ENCODE measurements around the gene OR2C3.
"Not testable (repeated sequence)": the region's sequence is repeated elsewhere in the genome, so short reads cannot be mapped to it uniquely, and the experiment has no call there.

Gene OR2C3

GRCh38 chr1:247540581-247540980 lies 4.3 kb upstream of the OR2C3 start:
- Histone ChIP-seq H3K27me3 (ENCODE audit: insufficient read depth, low read length) (no peaks in the 10 kb centered on the region), H3K4me3 (ENCODE audit: low read length) (no peak overlapping the region), H3K9me3 (ENCODE audit: low read length) (no peaks in the 10 kb centered on the region), H3K4me1 (ENCODE audit: insufficient read depth, low read length) (no peaks in the 10 kb centered on the region), H2AFZ (ENCODE audit: low read depth, low read length) (no peak overlapping the region), H3K36me3 (ENCODE audit: insufficient read depth, low read length) (no peaks in the 10 kb centered on the region)

- Histone ChIP-seq H3K27me3 (ENCODE audit: insufficient read depth, low read length) (no peaks in the 10 kb centered on the region), H3K4me1 (ENCODE audit: insufficient read depth, low read length) (no peaks in the 10 kb centered on the region), H3K36me3 (ENCODE audit: insufficient read depth, low read length) (no peaks in the 10 kb centered on the region), H3K9me3 (ENCODE audit: low read length) (no peaks in the 10 kb centered on the region), H2AFZ (ENCODE audit: low read depth, low read length) (no peak overlapping the region), H3K4me3 (ENCODE audit: low read length) (no peak overlapping the region)
Measured at GRCh38 chr1:247539215-247539614, 3.0 kb upstream of the OR2C3 start.

- H3K36me3 ChIP-seq (ENCODE audit: insufficient read depth, low read length): no peaks in the 10 kb centered on the region
- no peaks in the 10 kb centered on the region for H3K4me1 ChIP-seq (ENCODE audit: insufficient read depth, low read length)
- no peaks in the 10 kb centered on the region for H3K9me3 ChIP-seq (ENCODE audit: low read length)
- H3K27me3 ChIP-seq (ENCODE audit: insufficient read depth, low read length): no peaks in the 10 kb centered on the region
- H3K4me3 ChIP-seq (ENCODE audit: low read length): no peak overlapping the region
- no peak overlapping the region for H2AFZ ChIP-seq (ENCODE audit: low read depth, low read length)
Measured at GRCh38 chr1:247538561-247538960, 2.3 kb upstream of the OR2C3 start.

- Histone ChIP-seq H3K9me3 (ENCODE audit: low read length) (no peaks in the 10 kb centered on the region), H3K36me3 (ENCODE audit: insufficient read depth, low read length) (no peaks in the 10 kb centered on the region), H3K27me3 (ENCODE audit: insufficient read depth, low read length) (no peaks in the 10 kb centered on the region), H2AFZ (ENCODE audit: low read depth, low read length) (no peak overlapping the region), H3K4me3 (ENCODE audit: low read length) (no peak overlapping the region), H3K4me1 (ENCODE audit: insufficient read depth, low read length) (no peaks in the 10 kb centered on the region)
Measured at GRCh38 chr1:247535402-247535801, 838 bp downstream of the OR2C3 start.

GRCh38 chr1:247531937-247532336 lies 4.3 kb downstream of the OR2C3 start:
- Histone ChIP-seq H3K27me3 (ENCODE audit: insufficient read depth, low read length) (no peaks in the 10 kb centered on the region), H3K4me3 (ENCODE audit: low read length) (no peak overlapping the region), H3K36me3 (ENCODE audit: insufficient read depth, low read length) (no peaks in the 10 kb centered on the region), H2AFZ (ENCODE audit: low read depth, low read length) (no peak overlapping the region), H3K4me1 (ENCODE audit: insufficient read depth, low read length) (no peaks in the 10 kb centered on the region), H3K9me3 (ENCODE audit: low read length) (no peaks in the 10 kb centered on the region)

GRCh38 chr1:247530785-247531184 lies 5.5 kb downstream of the OR2C3 start:
- Histone ChIP-seq H3K27me3 (ENCODE audit: insufficient read depth, low read length) (no peaks in the 10 kb centered on the region), H3K36me3 (ENCODE audit: insufficient read depth, low read length) (no peaks in the 10 kb centered on the region), H3K4me3 (ENCODE audit: low read length) (no peak overlapping the region), H3K9me3 (ENCODE audit: low read length) (no peaks in the 10 kb centered on the region), H3K4me1 (ENCODE audit: insufficient read depth, low read length) (no peaks in the 10 kb centered on the region), H2AFZ (ENCODE audit: low read depth, low read length) (no peak overlapping the region)

GRCh38 chr1:247529771-247530355 lies 6.4 kb downstream of the OR2C3 start:
- Histone ChIP-seq H3K4me3 (ENCODE audit: low read length) (no peak overlapping the region), H3K27me3 (ENCODE audit: insufficient read depth, low read length) (no peaks in the 10 kb centered on the region), H3K36me3 (ENCODE audit: insufficient read depth, low read length) (no peaks in the 10 kb centered on the region), H3K4me1 (ENCODE audit: insufficient read depth, low read length) (no peaks in the 10 kb centered on the region), H2AFZ (ENCODE audit: low read depth, low read length) (no peak overlapping the region), H3K9me3 (ENCODE audit: low read length) (no peaks in the 10 kb centered on the region)

- no peaks in the 10 kb centered on the region for H3K9me3 ChIP-seq (ENCODE audit: low read length)
Measured at GRCh38 chr1:247528812-247529474, 7.3 kb downstream of the OR2C3 start.

GRCh38 chr1:247521886-247522285 lies 14.4 kb downstream of the OR2C3 start:
- H3K9me3 ChIP-seq (ENCODE audit: low read length); H2AFZ ChIP-seq (ENCODE audit: low read depth, low read length); H3K27me3 ChIP-seq (ENCODE audit: insufficient read depth, low read length); H3K4me1 ChIP-seq (ENCODE audit: insufficient read depth, low read length); H3K36me3 ChIP-seq (ENCODE audit: insufficient read depth, low read length); H3K4me3 ChIP-seq (ENCODE audit: low read length): not testable (repeated sequence)

More at GRCh38 chr1:247528812-247529474, 7.3 kb downstream of the OR2C3 start:
- H3K4me3 ChIP-seq (ENCODE audit: low read length): no peak overlapping the region
- no peak overlapping the region for H2AFZ ChIP-seq (ENCODE audit: low read depth, low read length)
- H3K36me3 ChIP-seq (ENCODE audit: insufficient read depth, low read length): no peaks in the 10 kb centered on the region
- H3K4me1 ChIP-seq (ENCODE audit: insufficient read depth, low read length): no peaks in the 10 kb centered on the region
- no peaks in the 10 kb centered on the region for H3K27me3 ChIP-seq (ENCODE audit: insufficient read depth, low read length)

GRCh38 chr1:247518613-247518891 lies 17.7 kb downstream of the OR2C3 start:
- no peaks in the 10 kb centered on the region for H3K36me3 ChIP-seq (ENCODE audit: insufficient read depth, low read length)
- no peak overlapping the region for H3K4me3 ChIP-seq (ENCODE audit: low read length)
- no peak overlapping the region for H2AFZ ChIP-seq (ENCODE audit: low read depth, low read length)
- H3K9me3 ChIP-seq (ENCODE audit: low read length): no peaks in the 10 kb centered on the region
- no peaks in the 10 kb centered on the region for H3K27me3 ChIP-seq (ENCODE audit: insufficient read depth, low read length)
- no peaks in the 10 kb centered on the region for H3K4me1 ChIP-seq (ENCODE audit: insufficient read depth, low read length)

GRCh38 chr1:247517795-247518612 lies 18.2 kb downstream of the OR2C3 start:
- H3K4me1 ChIP-seq (ENCODE audit: insufficient read depth, low read length): no peaks in the 10 kb centered on the region
- no peak overlapping the region for H2AFZ ChIP-seq (ENCODE audit: low read depth, low read length)
- H3K9me3 ChIP-seq (ENCODE audit: low read length): no peaks in the 10 kb centered on the region
- no peak overlapping the region for H3K4me3 ChIP-seq (ENCODE audit: low read length)
- no peaks in the 10 kb centered on the region for H3K36me3 ChIP-seq (ENCODE audit: insufficient read depth, low read length)
- no peaks in the 10 kb centered on the region for H3K27me3 ChIP-seq (ENCODE audit: insufficient read depth, low read length)

GRCh38 chr1:247506831-247507230 lies 29.4 kb downstream of the OR2C3 start:
- H3K4me3 ChIP-seq (ENCODE audit: low read length): no peak overlapping the region
- H3K36me3 ChIP-seq (ENCODE audit: insufficient read depth, low read length): no peaks in the 10 kb centered on the region
- no peak overlapping the region for H2AFZ ChIP-seq (ENCODE audit: low read depth, low read length)
- no peaks in the 10 kb centered on the region for H3K9me3 ChIP-seq (ENCODE audit: low read length)
- peaks cover 3% of the 10 kb centered on the region for H3K27me3 ChIP-seq (ENCODE audit: insufficient read depth, low read length)
- no peaks in the 10 kb centered on the region for H3K4me1 ChIP-seq (ENCODE audit: insufficient read depth, low read length)

GRCh38 chr1:247500865-247501264 lies 35.4 kb downstream of the OR2C3 start:
- no peak overlapping the region for H2AFZ ChIP-seq (ENCODE audit: low read depth, low read length)
- no peaks in the 10 kb centered on the region for H3K36me3 ChIP-seq (ENCODE audit: insufficient read depth, low read length)
- no peaks in the 10 kb centered on the region for H3K9me3 ChIP-seq (ENCODE audit: low read length)
- H3K4me1 ChIP-seq (ENCODE audit: insufficient read depth, low read length): no peaks in the 10 kb centered on the region
- peaks cover 3% of the 10 kb centered on the region for H3K27me3 ChIP-seq (ENCODE audit: insufficient read depth, low read length)
- no peak overlapping the region for H3K4me3 ChIP-seq (ENCODE audit: low read length)
